Neural cell (in vitro differentiated cells): ENCODE results near the gene MRPL14.

Source experiments
- CTCF ChIP-seq: fragments of 450-650 bp; IDR thresholded peaks from 2 replicates; pipeline ENCODE4 v1.5.1; 2014; ENCODE audit warnings: antibody characterized with exemption, mild to moderate bottlenecking, moderate library complexity; ENCODE audit not compliant: poor library complexity, severe bottlenecking
- EP300 ChIP-seq: fragments of 450-650 bp; conservative IDR thresholded peaks from 2 replicates; pipeline ENCODE4 v1.6.1; 2014; ENCODE audit warnings: antibody characterized with exemption, mild to moderate bottlenecking, moderate library complexity; ENCODE audit not compliant: poor library complexity, severe bottlenecking
- EZH2 ChIP-seq: fragments of 200-600, 300-800 bp; shearing (Covaris generic), sonication (generic); IDR thresholded peaks from 2 replicates; pipeline ENCODE4 v1.6.1; 2014; ENCODE audit warnings: antibody characterized with exemption, low read length, borderline replicate concordance, mild to moderate bottlenecking; ENCODE audit not compliant: insufficient read depth, poor library complexity, severe bottlenecking
- POLR2AphosphoS5 ChIP-seq: IDR thresholded peaks from 2 replicates; pipeline ENCODE4 v1.6.1; 2012
- REST ChIP-seq: IDR thresholded peaks from 2 replicates; pipeline ENCODE4 v1.6.1; 2012; ENCODE audit warnings: borderline replicate concordance
- TAF1 ChIP-seq: IDR thresholded peaks from 2 replicates; pipeline ENCODE4 v1.6.1; 2012; ENCODE audit warnings: low read depth

DNA sequence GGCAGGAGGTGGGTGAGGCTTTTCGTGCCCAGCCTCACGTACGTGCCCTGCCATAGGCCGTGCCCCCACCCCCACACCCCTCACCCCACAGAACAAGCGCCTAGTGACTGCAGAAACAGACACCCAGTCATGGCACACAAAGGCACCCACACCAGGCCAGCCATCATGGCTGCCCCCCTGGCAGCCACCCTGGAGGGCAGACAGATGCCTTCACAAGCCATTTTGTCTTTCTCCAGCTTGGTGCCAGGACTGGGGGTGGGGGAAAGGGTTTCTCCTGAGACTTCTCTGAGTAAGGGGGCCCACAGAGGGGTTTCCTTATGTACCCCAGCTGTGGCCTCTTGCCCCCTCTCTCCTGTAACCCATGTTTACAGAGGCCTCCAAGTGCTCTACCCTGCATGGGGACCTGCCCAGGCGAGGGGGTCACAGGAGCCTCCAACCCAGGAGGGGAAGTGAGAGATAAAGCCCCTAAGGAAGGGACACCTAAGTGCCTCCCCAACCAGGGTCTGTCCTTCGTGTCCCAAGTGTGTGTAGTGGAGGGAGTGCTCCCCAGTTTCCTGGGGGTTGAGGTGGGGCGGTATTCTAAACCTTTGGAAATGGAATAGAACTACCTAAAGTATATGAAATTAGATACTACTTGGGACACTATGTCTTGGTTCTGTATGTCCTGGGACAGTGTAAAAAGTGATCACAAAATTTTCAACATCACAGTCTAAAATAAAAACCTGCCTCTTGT, 49.9 kb downstream of the MRPL14 start:
- TF ChIP-seq TAF1 (no peak), REST (no peak), CTCF (no peak), EP300 (no peak), EZH2 (no peak), POLR2AphosphoS5 (no peak)
